ENCODE results near the gene ENDOU.
"Not testable (repeated sequence)": the region's sequence is repeated elsewhere in the genome, so short reads cannot be mapped to it uniquely, and the experiment has no call there.

Gene ENDOU

DNA sequence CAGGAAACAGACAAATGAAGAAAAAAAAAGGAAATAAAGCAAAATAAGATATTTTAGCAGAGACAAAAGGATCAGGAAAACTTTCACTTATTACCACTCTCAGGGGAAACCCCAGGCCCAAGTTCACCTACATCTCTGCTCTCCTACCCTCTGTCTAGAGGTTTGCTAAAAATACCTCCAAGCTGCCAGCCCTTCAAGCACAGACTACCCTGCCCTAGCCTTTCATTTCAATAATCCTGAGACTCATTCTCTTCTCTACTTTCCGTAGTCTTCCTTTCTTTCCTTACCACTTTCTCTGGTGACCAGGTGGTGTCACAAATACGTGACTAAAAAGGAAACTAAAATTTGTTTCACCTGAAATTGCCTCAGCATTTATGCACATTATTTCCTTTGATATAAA, 53.2 kb downstream of the ENDOU start:
- no peak for DNase-seq

DNA sequence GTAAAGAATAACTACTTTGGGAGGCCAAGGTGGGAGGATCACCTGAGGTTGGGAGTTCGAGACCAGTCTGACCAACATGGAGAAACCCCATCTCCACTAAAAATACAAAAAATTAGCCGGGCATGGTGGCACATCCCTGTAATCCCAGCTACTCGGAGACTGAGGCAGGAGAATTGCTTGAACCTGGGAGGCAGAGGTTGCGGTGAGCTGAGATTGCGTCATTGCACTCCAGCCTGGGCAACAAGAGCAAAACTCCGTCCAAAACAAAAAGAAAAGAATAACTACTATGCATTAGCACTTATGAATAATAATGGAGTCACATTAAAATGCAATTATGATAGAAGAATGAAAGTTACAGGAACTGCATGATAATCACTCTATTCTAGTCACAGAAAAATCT, 57.4 kb downstream of the ENDOU start:
- not testable (repeated sequence) for DNase-seq
